HCT116 (cell line): Measurements from ENCODE around the gene FGF10. TPM values are rescaled to one million over a fixed set of nuclear protein-coding genes. Genes with fewer than 3 reads are reported as not detected.

Experiments
- ATAC-seq: fragments of 200-7000 bp; cut with Tn5 transposase; 2 replicates; pipeline ENCODE4 v1.9.1; 2020; ENCODE audit warnings: mild to moderate bottlenecking, moderate library complexity
- BruUV-seq: library from RNA; stranded (reverse); fragments of 400-500 nt; replicated peaks from 2 replicates; lab custom pipeline; 2021; lab: Mats Ljungman, UMichigan
- CTCF ChIA-PET: fragments of 300-600 bp; sonication (Branson Sonifier 250); formaldehyde crosslinking; loops from one replicate; lab custom pipeline; 2021; ENCODE audit warnings: antibody characterized with exemption; lab: Charles Lee
- POLR2A ChIA-PET: fragments of 300-600, 350-600 bp; sonication (Branson Sonifier 250); formaldehyde crosslinking; loops from one replicate; lab custom pipeline; 2021; ENCODE audit warnings: antibody characterized with exemption; lab: Charles Lee
- RAD21 ChIA-PET, 2 experiments: fragments of 300-600 bp; sonication (Branson Sonifier 250); formaldehyde crosslinking; loops; one replicate each; lab custom pipeline; 2023; ENCODE audit warnings: low total read pairs in 2 of 2; ENCODE audit not compliant: uncharacterized antibody in 2 of 2, unreplicated experiment in 2 of 2, low non-redundant PET in 1 of 2; lab: Charles Lee
- DNase-seq: peaks from one replicate; pipeline ENCODE4 v3.0.0-alpha.2; 2010; ENCODE audit warnings: low read depth, low spot score
- H2AFZ ChIP-seq: fragments of 200-600 bp; shearing (Covaris generic), sonication (generic); 2 replicates; pipeline ENCODE4 v1.6.1; 2017; ENCODE audit warnings: low read depth, mixed run types, mixed read lengths, antibody characterized with exemption, low read length; ENCODE audit not compliant: poor library complexity, severe bottlenecking
- H3K27ac ChIP-seq: 2 replicates; pipeline ENCODE4 v1.5.1; 2012; ENCODE audit warnings: low read depth, low read length
- H3K27me3 ChIP-seq: fragments of 200-600 bp; sonication (generic); 2 replicates; pipeline ENCODE4 v1.6.1; 2016; ENCODE audit warnings: mixed run types, low read length, mixed read lengths; ENCODE audit not compliant: insufficient read depth
- H3K36me3 ChIP-seq, 2 experiments: fragments of 200-500 bp in 1 of 2; fragments of 200-600 bp in 1 of 2; sonication (Bioruptor generic) in 1 of 2; sonication (generic) in 1 of 2; 2 replicates each; pipeline versions ENCODE4 v1.5.1 to v1.6.1; 2014 to 2016; ENCODE audit warnings: low read length in 2 of 2, inconsistent platforms in 1 of 2, mixed read lengths in 1 of 2, mixed run types in 1 of 2; ENCODE audit not compliant: insufficient read depth in 2 of 2, control insufficient read depth in 1 of 2
- H3K4me1 ChIP-seq, 2 experiments: fragments of 200-600 bp in 1 of 2; sonication (generic) in 1 of 2; 2 replicates each; pipeline versions ENCODE4 v1.5.1 to v1.6.1; 2012 to 2017; ENCODE audit warnings: low read length in 2 of 2, inconsistent platforms in 1 of 2, mild to moderate bottlenecking in 1 of 2, mixed read lengths in 1 of 2, mixed run types in 1 of 2, moderate library complexity in 1 of 2; ENCODE audit not compliant: insufficient read depth in 2 of 2, control insufficient read depth in 1 of 2
- H3K4me2 ChIP-seq: fragments of 200-600 bp; sonication (generic); 2 replicates; pipeline ENCODE4 v1.6.1; 2017; ENCODE audit warnings: mixed run types, low read length, mixed read lengths
- H3K4me3 ChIP-seq, 2 experiments: fragments of 200-600 bp in 1 of 2; sonication (generic) in 1 of 2; replicated peaks in 1 of 2; 2 replicates each; pipeline ENCODE4 v1.5.1; 2011 to 2016; ENCODE audit warnings: low read length in 2 of 2, control low read depth in 1 of 2, low read depth in 1 of 2, mild to moderate bottlenecking in 1 of 2, mixed read lengths in 1 of 2, mixed run types in 1 of 2
- H3K79me2 ChIP-seq: fragments of 200-600 bp; sonication (generic); 2 replicates; pipeline ENCODE4 v1.6.1; 2017; ENCODE audit warnings: mild to moderate bottlenecking, mixed run types, low read length, moderate library complexity, mixed read lengths; ENCODE audit not compliant: insufficient read depth
- H3K9ac ChIP-seq: fragments of 200-600 bp; sonication (generic); 2 replicates; pipeline ENCODE4 v1.6.1; 2016; ENCODE audit warnings: low read length, mixed read lengths
- H3K9me2 ChIP-seq: fragments of 200-600 bp; sonication (generic), shearing (Covaris generic); 2 replicates; pipeline ENCODE4 v1.6.1; 2017; ENCODE audit warnings: mixed run types, mild to moderate bottlenecking, moderate library complexity; ENCODE audit not compliant: insufficient read depth
- H3K9me3 ChIP-seq, 2 experiments: fragments of 200-500 bp in 1 of 2; fragments of 200-600 bp in 1 of 2; sonication (Bioruptor generic) in 1 of 2; sonication (generic) in 1 of 2; 2 replicates each; pipeline ENCODE4 v1.6.1; 2014 to 2017; ENCODE audit warnings: low read length in 2 of 2, mixed read lengths in 2 of 2, inconsistent platforms in 1 of 2, low read depth in 1 of 2, mild to moderate bottlenecking in 1 of 2, mixed run types in 1 of 2, moderate library complexity in 1 of 2; ENCODE audit not compliant: control insufficient read depth in 1 of 2, insufficient read depth in 1 of 2
- H4K20me1 ChIP-seq: fragments of 200-600 bp; sonication (generic), shearing (Covaris generic); 2 replicates; pipeline ENCODE4 v1.6.1; 2017; ENCODE audit warnings: mixed run types, mild to moderate bottlenecking, moderate library complexity; ENCODE audit not compliant: insufficient read depth
- CTCF ChIP-seq, 3 experiments: fragments of 200-600 bp in 1 of 3; sonication (generic) in 1 of 3; IDR thresholded peaks in 2 of 3; conservative IDR thresholded peaks in 1 of 3; 2 replicates each; pipeline ENCODE4 v1.5.1; 2012 to 2017; ENCODE audit warnings: low read depth in 2 of 3, low read length in 2 of 3, antibody characterized with exemption in 1 of 3, borderline replicate concordance in 1 of 3, control low read depth in 1 of 3, mild to moderate bottlenecking in 1 of 3, mixed read lengths in 1 of 3, mixed run types in 1 of 3, moderate library complexity in 1 of 3; ENCODE audit not compliant: insufficient read depth in 1 of 3
- ELF1 ChIP-seq: IDR thresholded peaks from 2 replicates; pipeline ENCODE4 v1.6.1; 2012; ENCODE audit warnings: low read depth, borderline replicate concordance
- EZH2phosphoT487 ChIP-seq: fragments of 200-600 bp; IDR thresholded peaks from 2 replicates; pipeline ENCODE4 v1.6.1; 2018; ENCODE audit warnings: antibody characterized with exemption, borderline replicate concordance
- SIN3A ChIP-seq: IDR thresholded peaks from 2 replicates; pipeline ENCODE4 v1.6.1; 2012; ENCODE audit warnings: low read depth
- SRF ChIP-seq: IDR thresholded peaks from 2 replicates; pipeline ENCODE4 v1.6.1; 2012; ENCODE audit warnings: low read depth
- TCF7L2 ChIP-seq: IDR thresholded peaks from 2 replicates; pipeline ENCODE4 v1.7.0; 2011; ENCODE audit warnings: borderline replicate concordance, inconsistent platforms; ENCODE audit not compliant: insufficient read depth, insufficient read length; ENCODE audit errors: extremely low read depth
- YY1 ChIP-seq: IDR thresholded peaks from 2 replicates; pipeline ENCODE4 v1.6.1; 2011; ENCODE audit warnings: low read length, low read depth, moderate library complexity, mild to moderate bottlenecking; ENCODE audit not compliant: insufficient replicate concordance; ENCODE audit errors: extremely low read depth
- ZFX ChIP-seq: fragments of 450-650 bp; IDR thresholded peaks from 2 replicates; pipeline ENCODE4 v1.6.1; 2017
- ZNF274 ChIP-seq: fragments of 200-500 bp; sonication (Bioruptor generic); IDR thresholded peaks from 2 replicates; pipeline ENCODE4 v1.6.1; 2014; ENCODE audit warnings: mild to moderate bottlenecking, low read depth, low read length, inconsistent platforms
- intact Hi-C: fragments of 100-400 bp; cut with micrococcal nuclease; formaldehyde crosslinking; loops from 2 replicates; pipeline ENCODE4 v1.10.0; 2022
- total RNA-seq: library from RNA; stranded (reverse); gene quantifications from one replicate; pipeline ENCODE4 v1.2.1, GENCODE V29; 2021; ENCODE audit not compliant: unreplicated experiment

The FGF10 gene
- total RNA-seq, 1 experiment from 2014 or later = not detected

GRCh38 chr5:44361342-44362001 is 27.7 kb downstream of the FGF10 start:
- Histone ChIP-seq H3K4me1 (no peaks in the 10 kb centered on the region), H3K9ac (no peak overlapping the region), H3K27ac (no peak overlapping the region), H3K79me2 (no peaks in the 10 kb centered on the region), H3K36me3 (no peaks in the 10 kb centered on the region), H3K9me2 (no peaks in the 10 kb centered on the region), H3K27me3 (no peaks in the 10 kb centered on the region), H4K20me1 (no peaks in the 10 kb centered on the region)
- no peak for DNase-seq
- ChIA-PET RAD21 (no interaction called here), CTCF (no interaction called here), POLR2A (no interaction called here)
- BruUV-seq = no TSS peak
- TF ChIP-seq CTCF (IDR thresholded peaks at IDR 0.05 in 2 of 3, conservative IDR thresholded peaks at IDR 0.05 in 1 of 3; ENCODE audit: borderline replicate concordance in 1 of 3, insufficient read depth in 1 of 3, low read depth in 2 of 3, low read length in 2 of 3) (no peak), TCF7L2 (no peak), SRF (no peak), YY1 (no peak), ZNF274 (no peak), ZFX (no peak), ELF1 (no peak), EZH2phosphoT487 (no peak), SIN3A (no peak)
- TF ChIP-seq, all 23 proteins: peak for 0
- ATAC-seq = no peak
- no peaks in the 10 kb centered on the region for H3K9me3 ChIP-seq
- H3K4me3 ChIP-seq = no peak overlapping the region
- no peak overlapping the region for H2AFZ ChIP-seq
- intact Hi-C loops = no loop called here
- H3K4me2 ChIP-seq = no peak overlapping the region
